Karpas-422 (cell line): ENCODE measurements around the gene PARVB. TPM values are rescaled to one million over a fixed set of nuclear protein-coding genes. Genes with fewer than 3 reads are reported as not detected.

Source experiments
- DNase-seq: peaks from one replicate; pipeline ENCODE4 v3.0.0-alpha.2; 2015
- H2AFZ ChIP-seq: fragments of 200-600 bp; sonication (generic); 2 replicates; pipeline ENCODE4 v1.6.1; 2014; ENCODE audit warnings: antibody characterized with exemption, low read length, mixed read lengths
- H3K27ac ChIP-seq: fragments of 200-600 bp; sonication (generic); 2 replicates; pipeline ENCODE4 v1.5.1; 2014; ENCODE audit warnings: mild to moderate bottlenecking, low read length, moderate library complexity
- H3K27me3 ChIP-seq: fragments of 200-600 bp; sonication (generic); 2 replicates; pipeline ENCODE4 v1.6.1; 2014; ENCODE audit warnings: low read length, mixed read lengths
- H3K36me3 ChIP-seq: fragments of 200-600 bp; sonication (generic); 2 replicates; pipeline ENCODE4 v1.6.1; 2014; ENCODE audit warnings: low read length, mixed read lengths; ENCODE audit not compliant: insufficient read depth
- H3K4me1 ChIP-seq: fragments of 200-600 bp; sonication (generic); 2 replicates; pipeline ENCODE4 v1.6.1; 2014; ENCODE audit warnings: mild to moderate bottlenecking, low read length, mixed read lengths
- H3K4me2 ChIP-seq: fragments of 200-600 bp; sonication (generic); 2 replicates; pipeline ENCODE4 v1.6.1; 2014; ENCODE audit warnings: low read length, low read depth, mild to moderate bottlenecking; ENCODE audit not compliant: poor library complexity, severe bottlenecking
- H3K4me3 ChIP-seq: fragments of 200-600 bp; sonication (generic); 2 replicates; pipeline ENCODE4 v1.5.1; 2014; ENCODE audit warnings: mild to moderate bottlenecking, antibody characterized with exemption, low read length, mixed read lengths
- H3K79me2 ChIP-seq: fragments of 200-600 bp; sonication (generic); 2 replicates; pipeline ENCODE4 v1.6.1; 2014; ENCODE audit warnings: mild to moderate bottlenecking, low read length, mixed read lengths
- H3K9ac ChIP-seq: fragments of 200-600 bp; sonication (generic); 2 replicates; pipeline ENCODE4 v1.6.0; 2014; ENCODE audit warnings: low read length
- H3K9me2 ChIP-seq: fragments of 200-600 bp; sonication (generic), shearing (Covaris generic); replicated peaks from 2 replicates; pipeline ENCODE4 v1.6.0; 2014; ENCODE audit warnings: mild to moderate bottlenecking, low read length, moderate library complexity; ENCODE audit not compliant: insufficient read depth
- H3K9me3 ChIP-seq: fragments of 300-700, 200-600 bp; sonication (generic); 2 replicates; pipeline ENCODE4 v1.6.1; 2014; ENCODE audit warnings: low read length, mixed read lengths
- H4K20me1 ChIP-seq: fragments of 200-600 bp; sonication (generic); 2 replicates; pipeline ENCODE4 v1.6.1; 2014; ENCODE audit warnings: mild to moderate bottlenecking, antibody characterized with exemption, low read length, low read depth; ENCODE audit not compliant: insufficient read depth
- total RNA-seq: library from RNA; depleted of rRNA; stranded (reverse); fragments of >200 nt; shearing (Covaris generic); gene quantifications from 2 replicates; pipeline ENCODE4 v1.2.3, GENCODE V29; 2014; ENCODE audit warnings: low replicate concordance

Gene PARVB
- total RNA-seq, 1 experiment from 2014 or later, result 24.9 TPM

- no peaks in the 10 kb centered on the region for H3K9me2 ChIP-seq
- H3K79me2 ChIP-seq, result no peaks in the 10 kb centered on the region
- H3K4me1 ChIP-seq, result no peaks in the 10 kb centered on the region
- H4K20me1 ChIP-seq, result no peaks in the 10 kb centered on the region
- no peaks in the 10 kb centered on the region; the same call in 1 of the 2 replicates for H3K36me3 ChIP-seq
- no peak overlapping the region for H2AFZ ChIP-seq
- no peak overlapping the region for H3K27ac ChIP-seq
- peaks cover 18% of the 10 kb centered on the region for H3K9me3 ChIP-seq
- H3K4me3 ChIP-seq, result no peak overlapping the region
- H3K27me3 ChIP-seq, result no peaks in the 10 kb centered on the region
- DNase-seq, result no peak
- no peak overlapping the region for H3K9ac ChIP-seq
- no peak overlapping the region for H3K4me2 ChIP-seq
Measured at GRCh38 chr22:44137415-44137814, 113.3 kb downstream of the PARVB start.

GRCh38 chr22:44139773-44140172 is 115.7 kb downstream of the PARVB start:
- H3K4me1 ChIP-seq, result no peaks in the 10 kb centered on the region
- H3K9ac ChIP-seq, result no peak overlapping the region
- no peaks in the 10 kb centered on the region for H3K9me2 ChIP-seq
- H4K20me1 ChIP-seq, result no peaks in the 10 kb centered on the region
- DNase-seq, result no peak
- H3K4me3 ChIP-seq, result no peak overlapping the region
- H2AFZ ChIP-seq, result no peak overlapping the region
- no peaks in the 10 kb centered on the region; the same call in 1 of the 2 replicates for H3K36me3 ChIP-seq
- no peaks in the 10 kb centered on the region for H3K27me3 ChIP-seq
- peaks cover 18% of the 10 kb centered on the region for H3K9me3 ChIP-seq
- no peak overlapping the region for H3K4me2 ChIP-seq
- H3K79me2 ChIP-seq, result no peaks in the 10 kb centered on the region
- no peak overlapping the region for H3K27ac ChIP-seq

- no peak overlapping the region for H3K9ac ChIP-seq
- no peaks in the 10 kb centered on the region for H4K20me1 ChIP-seq
- H3K27me3 ChIP-seq, result no peaks in the 10 kb centered on the region
- H3K4me3 ChIP-seq, result no peak overlapping the region
- no peaks in the 10 kb centered on the region for H3K4me1 ChIP-seq
- H3K79me2 ChIP-seq, result no peaks in the 10 kb centered on the region
- no peak for DNase-seq
- no peak overlapping the region for H3K27ac ChIP-seq
- no peaks in the 10 kb centered on the region; the same call in 1 of the 2 replicates for H3K36me3 ChIP-seq
- H2AFZ ChIP-seq, result no peak overlapping the region
- H3K4me2 ChIP-seq, result no peak overlapping the region
- H3K9me3 ChIP-seq, result peaks cover 6% of the 10 kb centered on the region
- no peaks in the 10 kb centered on the region for H3K9me2 ChIP-seq
Measured at GRCh38 chr22:44142421-44143104, 118.5 kb downstream of the PARVB start.

- Histone ChIP-seq H3K79me2 (no peaks in the 10 kb centered on the region), H3K27me3 (no peaks in the 10 kb centered on the region), H3K9ac (no peak overlapping the region), H3K4me3 (no peak overlapping the region), H3K9me3 (peaks cover 1% of the 10 kb centered on the region; the same call in 1 of the 2 replicates), H3K36me3 (no peaks in the 10 kb centered on the region), H3K27ac (no peak overlapping the region), H3K9me2 (no peaks in the 10 kb centered on the region), H3K4me1 (no peaks in the 10 kb centered on the region), H2AFZ (no peak overlapping the region), H4K20me1 (no peaks in the 10 kb centered on the region), H3K4me2 (no peak overlapping the region)
- no peak for DNase-seq
Measured at GRCh38 chr22:44143105-44143474, 119.0 kb downstream of the PARVB start.

GRCh38 chr22:44143579-44143978 is 119.5 kb downstream of the PARVB start:
- Histone ChIP-seq H3K27ac (no peak overlapping the region), H3K36me3 (no peaks in the 10 kb centered on the region), H3K4me1 (no peaks in the 10 kb centered on the region), H3K9ac (no peak overlapping the region), H3K4me2 (no peak overlapping the region), H3K9me3 (no peaks in the 10 kb centered on the region), H3K4me3 (no peak overlapping the region), H2AFZ (no peak overlapping the region), H3K79me2 (no peaks in the 10 kb centered on the region), H3K27me3 (no peaks in the 10 kb centered on the region), H3K9me2 (no peaks in the 10 kb centered on the region), H4K20me1 (no peaks in the 10 kb centered on the region)
- no peak for DNase-seq

GRCh38 chr22:44144046-44144569 is 120.0 kb downstream of the PARVB start:
- no peak overlapping the region for H3K27ac ChIP-seq
- H3K9me3 ChIP-seq, result no peaks in the 10 kb centered on the region
- no peaks in the 10 kb centered on the region for H3K79me2 ChIP-seq
- no peak overlapping the region for H2AFZ ChIP-seq
- no peak overlapping the region for H3K9ac ChIP-seq
- no peak for DNase-seq
- H4K20me1 ChIP-seq, result no peaks in the 10 kb centered on the region
- H3K27me3 ChIP-seq, result no peaks in the 10 kb centered on the region
- no peaks in the 10 kb centered on the region for H3K4me1 ChIP-seq
- H3K4me2 ChIP-seq, result no peak overlapping the region
- no peak overlapping the region for H3K4me3 ChIP-seq
- no peaks in the 10 kb centered on the region for H3K36me3 ChIP-seq
- no peaks in the 10 kb centered on the region for H3K9me2 ChIP-seq

GRCh38 chr22:44145544-44145943 is 121.4 kb downstream of the PARVB start:
- Histone ChIP-seq H3K36me3 (no peaks in the 10 kb centered on the region), H3K4me2 (no peak overlapping the region), H3K4me3 (no peak overlapping the region), H4K20me1 (no peaks in the 10 kb centered on the region), H3K27me3 (no peaks in the 10 kb centered on the region), H3K9me2 (no peaks in the 10 kb centered on the region), H3K4me1 (no peaks in the 10 kb centered on the region), H2AFZ (no peak overlapping the region), H3K79me2 (no peaks in the 10 kb centered on the region), H3K9me3 (no peaks in the 10 kb centered on the region), H3K9ac (no peak overlapping the region), H3K27ac (no peak overlapping the region)
- DNase-seq, result no peak

GRCh38 chr22:44146088-44146861 is 122.2 kb downstream of the PARVB start:
- Histone ChIP-seq H2AFZ (no peak overlapping the region), H3K4me1 (no peaks in the 10 kb centered on the region), H3K4me2 (no peak overlapping the region), H3K27me3 (no peaks in the 10 kb centered on the region), H3K27ac (no peak overlapping the region), H3K9ac (no peak overlapping the region), H3K9me3 (no peaks in the 10 kb centered on the region), H3K36me3 (no peaks in the 10 kb centered on the region), H3K79me2 (no peaks in the 10 kb centered on the region), H3K9me2 (no peaks in the 10 kb centered on the region), H3K4me3 (no peak overlapping the region), H4K20me1 (no peaks in the 10 kb centered on the region)
- no peak for DNase-seq
